Psoas muscle (tissue), 8 donors: ENCODE measurements around the gene ZNHIT1. TPM values are rescaled to one million over a fixed set of nuclear protein-coding genes. Genes with fewer than 3 reads are reported as not detected.

ENCODE experiments used
- ATAC-seq, 4 donors: fragments of 200-7000 bp; cut with Tn5 transposase; one replicate each; pipeline ENCODE4 v1.9.1; 2020; ENCODE audit warnings: moderate library complexity in 3 of 4, mild to moderate bottlenecking in 2 of 4
- DNase-seq, 2 donors: peaks; one replicate each; pipeline ENCODE4 v3.0.0-alpha.2; 2020
- H3K27ac ChIP-seq: fragments of 200-600 bp; one replicate; pipeline ENCODE4 v1.8.0; 2022
- H3K27me3 ChIP-seq, 3 donors: fragments of 200-600 bp in 1 of 3; one replicate each; pipeline versions ENCODE4 v1.6.1 to v1.8.0; 2013 to 2022; ENCODE audit warnings: low read length in 2 of 3, mild to moderate bottlenecking in 2 of 3, moderate library complexity in 1 of 3; ENCODE audit not compliant: insufficient read depth in 3 of 3
- H3K36me3 ChIP-seq, 2 donors: fragments of 200-600 bp in 1 of 2; one replicate each; pipeline versions ENCODE4 v1.6.1 to v1.8.0; 2013 to 2022; ENCODE audit warnings: low read depth in 1 of 2, mild to moderate bottlenecking in 1 of 2, moderate library complexity in 1 of 2; ENCODE audit not compliant: insufficient read depth in 1 of 2
- H3K4me1 ChIP-seq: fragments of 200-600 bp; one replicate; pipeline ENCODE4 v1.8.0; 2022
- H3K4me3 ChIP-seq: fragments of 200-600 bp; one replicate; pipeline ENCODE4 v1.8.0; 2022; ENCODE audit warnings: mild to moderate bottlenecking
- H3K9me3 ChIP-seq: fragments of 200-600 bp; one replicate; pipeline ENCODE4 v1.8.0; 2022
- WGBS, 3 donors: extraction: QIAGEN DNeasy Blood & Tissue Kit; methylation state at CpG; one replicate each; pipeline versions ENCODE4 v1.1.6 to v1.1.7; 2013; 5-methylcytosine and 5-hydroxymethylcytosine counted together
- intact Hi-C, 2 donors: fragments of 100-400 bp; cut with DNase I; formaldehyde crosslinking; loops; one replicate each; pipeline versions ENCODE4 v1.11.0 to v1.14.2; 2022
- polyA plus RNA-seq, 3 donors: library from polyadenylated mRNA; stranded (reverse); fragments of 200-250 nt; gene quantifications; one replicate each; pipeline ENCODE4 v1.2.3, GENCODE V29; 2013
- total RNA-seq, 4 donors: library from RNA; stranded (reverse); fragmentation: NEBNext Ultra II Directional in 2 of 4; extraction: Animal tissue kit (Norgen Biotek cat#: 25700) in 2 of 4; gene quantifications; one replicate each; pipeline versions ENCODE4 v1.2.1 to v1.2.4, GENCODE V29; 2021 to 2023
- TF ChIP-seq, protein P1 (sequence below): fragments of 200-600 bp; IDR thresholded peaks from one replicate; pipeline ENCODE4 v1.8.0; 2022; ENCODE audit warnings: antibody characterized with exemption
- donor health status: healthy with polysubstance abuse.
- donor health status: DM: no; HTN: no; CAD: no; lungs with moderate emphysema.
- donor health status: Bipolar disorder and iron deficiency.
- donor health status: healthy.
- donor health status: DM: yes; HTN: yes; CAD: no.
- donor health status: DM: no; HTN: no; CAD: no.
- donor health status: DM: no; HTN: no; CAD: no.
- donor health status: DM: yes; HTN: yes; CAD: no.

The ZNHIT1 gene
- total and polyA plus RNA-seq, 7 donors: 40.8 to 89.5 (median 58.1) TPM

- no peak for DNase-seq
- Histone ChIP-seq H3K27me3 (no peaks in the 10 kb centered on the region), H3K27ac (no peak overlapping the region), H3K4me3 (no peak overlapping the region), H3K4me1 (no peaks in the 10 kb centered on the region), H3K9me3 (no peaks in the 10 kb centered on the region), H3K36me3 (peaks cover 7 to 82% of the 10 kb centered on the region in 2 donors)
- WGBS, 3 donors: 93 to 95% (median 93%) methylated on average over 18 to 19 of the region's 19 CpGs
- ATAC-seq: no peak
- intact Hi-C loops: no loop called here
- TF ChIP-seq, protein P1, sequence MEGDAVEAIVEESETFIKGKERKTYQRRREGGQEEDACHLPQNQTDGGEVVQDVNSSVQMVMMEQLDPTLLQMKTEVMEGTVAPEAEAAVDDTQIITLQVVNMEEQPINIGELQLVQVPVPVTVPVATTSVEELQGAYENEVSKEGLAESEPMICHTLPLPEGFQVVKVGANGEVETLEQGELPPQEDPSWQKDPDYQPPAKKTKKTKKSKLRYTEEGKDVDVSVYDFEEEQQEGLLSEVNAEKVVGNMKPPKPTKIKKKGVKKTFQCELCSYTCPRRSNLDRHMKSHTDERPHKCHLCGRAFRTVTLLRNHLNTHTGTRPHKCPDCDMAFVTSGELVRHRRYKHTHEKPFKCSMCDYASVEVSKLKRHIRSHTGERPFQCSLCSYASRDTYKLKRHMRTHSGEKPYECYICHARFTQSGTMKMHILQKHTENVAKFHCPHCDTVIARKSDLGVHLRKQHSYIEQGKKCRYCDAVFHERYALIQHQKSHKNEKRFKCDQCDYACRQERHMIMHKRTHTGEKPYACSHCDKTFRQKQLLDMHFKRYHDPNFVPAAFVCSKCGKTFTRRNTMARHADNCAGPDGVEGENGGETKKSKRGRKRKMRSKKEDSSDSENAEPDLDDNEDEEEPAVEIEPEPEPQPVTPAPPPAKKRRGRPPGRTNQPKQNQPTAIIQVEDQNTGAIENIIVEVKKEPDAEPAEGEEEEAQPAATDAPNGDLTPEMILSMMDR: no peak
Observed at GRCh38 chr7:101210143-101210542, 7.8 kb upstream of the ZNHIT1 start.

GRCh38 chr7:101211501-101211900 is 6.5 kb upstream of the ZNHIT1 start:
- Histone ChIP-seq H3K4me3 (no peak overlapping the region), H3K36me3 (peaks cover 3 to 85% of the 10 kb centered on the region in 2 donors), H3K9me3 (no peaks in the 10 kb centered on the region), H3K27me3 (no peaks in the 10 kb centered on the region), H3K4me1 (no peaks in the 10 kb centered on the region), H3K27ac (no peak overlapping the region)
- ATAC-seq: no peak
- intact Hi-C loops: no loop called here
- 95 to 96% (median 96%) methylated on average over 21 to 24 of the region's 24 CpGs for WGBS, 3 donors
- TF ChIP-seq, protein P1: no peak
- DNase-seq: no peak

DNA sequence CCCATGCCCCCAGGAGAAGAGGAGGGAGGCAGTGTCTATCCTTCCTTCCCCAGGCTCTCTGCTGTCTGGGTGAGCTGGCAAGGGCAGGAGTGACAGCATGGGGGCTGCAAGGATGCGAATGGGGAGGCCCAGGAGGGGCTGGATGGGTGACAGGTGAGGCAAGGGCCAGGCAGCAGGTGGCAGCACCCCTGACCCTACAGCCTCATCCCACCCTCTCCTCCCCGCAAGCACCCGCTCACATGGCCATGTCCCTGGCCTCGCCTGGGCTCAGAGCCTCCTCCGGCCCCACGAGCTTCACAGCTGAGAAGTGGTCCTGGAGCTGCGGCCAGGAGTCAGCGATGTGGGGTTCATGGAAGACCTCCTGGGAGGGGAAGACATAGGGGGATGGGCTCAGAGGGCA is 6.0 kb upstream of the ZNHIT1 start:
- 93 to 96% (median 94%) methylated on average over 8 of the region's 8 CpGs for WGBS, 3 donors
- H3K27ac ChIP-seq: no peak overlapping the region
- H3K27me3 ChIP-seq: no peaks in the 10 kb centered on the region
- TF ChIP-seq, protein P1: no peak
- no peak for ATAC-seq
- intact Hi-C loops: no loop called here
- DNase-seq: no peak
- no peak overlapping the region for H3K4me3 ChIP-seq
- H3K9me3 ChIP-seq: no peaks in the 10 kb centered on the region
- H3K4me1 ChIP-seq: no peaks in the 10 kb centered on the region
- H3K36me3 ChIP-seq: peaks cover 3 to 82% of the 10 kb centered on the region in 2 donors

GRCh38 chr7:101216001-101216859 is 1.7 kb upstream of the ZNHIT1 start:
- 66 to 68% (median 67%) methylated on average over 31 of the region's 31 CpGs for WGBS, 3 donors
- peak overlapping the region; percentile 97 for H3K4me3 ChIP-seq
- DNase-seq: no peak
- H3K27ac ChIP-seq: peak overlapping the region; percentile 88
- peaks cover 0 to 48% of the 10 kb centered on the region in 2 donors for H3K36me3 ChIP-seq
- ATAC-seq: no peak
- no peaks in the 10 kb centered on the region for H3K27me3 ChIP-seq
- H3K9me3 ChIP-seq: no peaks in the 10 kb centered on the region
- TF ChIP-seq, protein P1: no peak
- intact Hi-C loops: loop anchor here in 1 of 2 donors (5.0 kb wide), 1 partner anchor 36 kb away; no protein-coding TSS in a partner anchor
- peaks cover 20% of the 10 kb centered on the region for H3K4me1 ChIP-seq
